B cell (primary cell): ENCODE measurements around the gene DTX3L. TPM values are rescaled to one million over a fixed set of nuclear protein-coding genes. Genes with fewer than 3 reads are reported as not detected.

Source experiments
- ATAC-seq: fragments of 200-7000 bp; cut with Tn5 transposase; one replicate; pipeline ENCODE4 v1.10.0; 2021; ENCODE audit warnings: low read depth, mild to moderate bottlenecking, moderate number of reproducible peaks, moderate library complexity
- CTCF ChIA-PET: fragments of 350-600 bp; sonication (Branson Sonifier 250); formaldehyde crosslinking; loops from one replicate; lab custom pipeline; 2021; ENCODE audit warnings: antibody characterized with exemption, inconsistent platforms; lab: Charles Lee
- POLR2A ChIA-PET: fragments of 350-600 bp; sonication (Branson Sonifier 250); formaldehyde crosslinking; loops from one replicate; lab custom pipeline; 2021; ENCODE audit warnings: antibody characterized with exemption; lab: Charles Lee
- DNase-seq: peaks from one replicate; pipeline ENCODE4 v3.0.0; 2013
- H2AFZ ChIP-seq: 2 replicates; pipeline ENCODE4 v1.6.1; 2012; ENCODE audit warnings: mild to moderate bottlenecking, low read depth, low read length; ENCODE audit not compliant: insufficient read depth, poor library complexity, severe bottlenecking
- H3K27ac ChIP-seq, 2 donors: 1 replicate in 1 of 2; 2 replicates in 1 of 2; pipeline ENCODE4 v1.5.1; 2012 to 2013; ENCODE audit warnings: low read length in 2 of 2, mild to moderate bottlenecking in 2 of 2, moderate library complexity in 1 of 2
- H3K27me3 ChIP-seq, 4 experiments: fragments of 200-600 bp in 1 of 4; sonication (generic) in 1 of 4; replicated peaks in 1 of 4; 1 replicate in 2 of 4; 2 replicates in 2 of 4; pipeline versions ENCODE4 v1.6.1 to v1.7.0; 2013 to 2016; ENCODE audit warnings: low read length in 3 of 4, mild to moderate bottlenecking in 2 of 4, mixed read lengths in 1 of 4, moderate library complexity in 1 of 4; ENCODE audit not compliant: insufficient read depth in 4 of 4, control insufficient read depth in 3 of 4; ENCODE audit errors: control extremely low read depth in 1 of 4
- H3K36me3 ChIP-seq, 2 experiments: replicated peaks in 1 of 2; 1 replicate in 1 of 2; 2 replicates in 1 of 2; pipeline versions ENCODE4 v1.6.1 to v1.7.1; 2013; ENCODE audit warnings: low read length in 1 of 2; ENCODE audit not compliant: insufficient read depth in 2 of 2, control insufficient read depth in 1 of 2; ENCODE audit errors: control extremely low read depth in 1 of 2, extremely low read depth in 1 of 2
- H3K4me1 ChIP-seq, 2 donors: fragments of 200-600 bp in 1 of 2; sonication (generic) in 1 of 2; 1 replicate in 1 of 2; 2 replicates in 1 of 2; pipeline versions ENCODE4 v1.5.1 to v1.6.1; 2013 to 2017; ENCODE audit warnings: low read length in 2 of 2; ENCODE audit not compliant: control insufficient read depth in 2 of 2, insufficient read depth in 2 of 2
- H3K4me2 ChIP-seq: replicated peaks from 2 replicates; pipeline ENCODE3; 2012; ENCODE audit warnings: mild to moderate bottlenecking, low read depth, low read length; ENCODE audit not compliant: poor library complexity, severe bottlenecking
- H3K4me3 ChIP-seq, 5 experiments: fragments of 200-600 bp in 1 of 5; sonication (generic) in 1 of 5; 1 replicate in 3 of 5; 2 replicates in 2 of 5; pipeline versions ENCODE4 v1.5.1 to v1.7.0; 2011 to 2016; ENCODE audit warnings: low read length in 4 of 5, mild to moderate bottlenecking in 4 of 5, low read depth in 2 of 5, control low read depth in 1 of 5, moderate library complexity in 1 of 5; ENCODE audit not compliant: insufficient read depth in 1 of 5; ENCODE audit errors: control extremely low read depth in 1 of 5, extremely low read depth in 1 of 5
- H3K79me2 ChIP-seq: fragments of 200-600 bp; sonication (generic); one replicate; pipeline ENCODE4 v1.6.0; 2016; ENCODE audit warnings: low read length; ENCODE audit not compliant: control insufficient read depth, insufficient read depth
- H3K9ac ChIP-seq: fragments of 200-600 bp; sonication (generic); 2 replicates; pipeline ENCODE4 v1.6.1; 2017; ENCODE audit warnings: mild to moderate bottlenecking, low read length, moderate library complexity
- H3K9me3 ChIP-seq, 3 donors: one replicate each; pipeline versions ENCODE4 v1.6.1 to v1.7.1; 2013; ENCODE audit warnings: low read length in 2 of 3; ENCODE audit not compliant: control insufficient read depth in 2 of 3, insufficient read depth in 1 of 3; ENCODE audit errors: control extremely low read depth in 1 of 3
- H4K20me1 ChIP-seq: 2 replicates; pipeline ENCODE4 v1.6.0; 2012; ENCODE audit warnings: mild to moderate bottlenecking, low read length; ENCODE audit not compliant: insufficient read depth, control insufficient read depth, poor library complexity, severe bottlenecking
- H3K27ac Mint-ChIP-seq: one replicate; pipeline ENCODE4 v1.8.0; 2021; ENCODE audit warnings: mixed read lengths
- H3K27me3 Mint-ChIP-seq: one replicate; pipeline ENCODE4 v1.8.0; 2021; ENCODE audit warnings: mixed read lengths
- H3K4me1 Mint-ChIP-seq: one replicate; pipeline ENCODE4 v1.8.0; 2021; ENCODE audit warnings: mixed read lengths
- H3K4me3 Mint-ChIP-seq: one replicate; pipeline ENCODE4 v1.8.0; 2021; ENCODE audit warnings: mixed read lengths
- H3K9me3 Mint-ChIP-seq: one replicate; pipeline ENCODE4 v1.8.0; 2022; ENCODE audit warnings: mixed read lengths; ENCODE audit not compliant: insufficient read depth
- EZH2 ChIP-seq: IDR thresholded peaks from 2 replicates; pipeline ENCODE4 v1.6.1; 2012; ENCODE audit warnings: borderline replicate concordance, low read depth, mild to moderate bottlenecking, moderate library complexity, low read length; ENCODE audit not compliant: insufficient read depth, poor library complexity, severe bottlenecking
- WGBS: methylation state at CpG from one replicate; pipeline ENCODE4 v1.1.5; 2013; ENCODE audit warnings: missing lambda C conversion rate; ENCODE audit not compliant: insufficient coverage; 5-methylcytosine and 5-hydroxymethylcytosine counted together
- intact Hi-C: fragments of 100-400 bp; cut with micrococcal nuclease; formaldehyde crosslinking; loops from one replicate; pipeline ENCODE4 v1.10.0; 2022
- polyA plus RNA-seq: library from polyadenylated mRNA; depleted of rRNA; stranded (reverse); fragments of >200 nt; gene quantifications from 2 replicates; pipeline ENCODE4 v1.2.3, GENCODE V29; 2012
- total RNA-seq, 2 donors: library from RNA; stranded (reverse); fragments of 120-200 nt in 1 of 2; gene quantifications; 1 replicate in 1 of 2; 2 replicates in 1 of 2; pipeline versions ENCODE4 v1.2.3 to v1.2.4, GENCODE V29; 2013 to 2022
- TF ChIP-seq, protein P1 (sequence below): fragments of 200-600 bp; IDR thresholded peaks from one replicate; pipeline ENCODE4 v1.8.0; 2022; ENCODE audit warnings: antibody characterized with exemption, mild to moderate bottlenecking

The DTX3L gene
- total and polyA plus RNA-seq, 2 donors (not counting 1 experiment from before 2014, with no cell fraction given): 8.1 to 41.1 TPM

DNA sequence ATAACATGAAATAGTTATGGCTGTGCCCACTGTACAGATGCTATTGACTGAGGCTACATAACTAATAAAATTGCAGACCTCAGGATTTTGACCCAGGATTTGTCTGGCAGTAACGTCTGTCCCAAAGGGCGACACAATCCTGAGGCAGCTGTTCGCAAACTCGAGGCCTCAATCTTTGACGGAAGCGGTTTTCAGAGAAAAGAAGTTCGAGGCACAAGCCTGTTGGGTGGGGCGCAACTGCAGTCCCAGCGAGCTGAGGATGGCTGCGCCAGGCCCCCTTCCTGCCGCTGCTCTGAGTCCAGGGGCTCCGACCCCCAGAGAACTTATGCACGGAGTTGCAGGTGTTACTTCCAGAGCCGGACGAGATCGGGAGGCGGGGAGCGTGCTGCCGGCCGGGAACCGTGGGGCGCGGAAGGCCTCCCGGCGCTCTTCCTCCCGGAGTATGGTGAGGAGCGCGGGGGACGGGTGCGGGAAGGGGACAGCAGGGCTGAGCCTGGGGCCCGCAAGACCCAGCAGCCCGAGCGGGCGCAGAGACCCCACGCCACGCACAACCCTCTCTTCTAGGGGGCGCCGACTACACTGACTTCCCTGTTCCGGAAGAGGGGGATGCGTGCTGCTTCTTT, 13.4 kb downstream of the DTX3L start, which contains the start of gene PARP15:
PARP15 (plus strand) TSS at position 242 of the 623 bp plus-strand sequence; CDS start at position 260, 18 bp downstream.
- Histone ChIP-seq H3K4me1 (peaks cover 50 to 63% of the 10 kb centered on the region in 2 donors), H3K27ac (peak within 1 kb of the TSS; percentile 95 to 97), H3K9me3 (peaks cover 3 to 15% (median 10%) of the 10 kb centered on the region in 3 donors), H2AFZ (peak within 1 kb of the TSS; percentile 85), H4K20me1 (no peaks in the 10 kb centered on the region), H3K4me3 (peak within 1 kb of the TSS; percentile 53 to 91 (median 88)), H3K4me2 (peak within 1 kb of the TSS; percentile 79), H3K36me3 (peaks cover 4 to 15% of the 10 kb centered on the region in 2 experiments), H3K9ac (peak within 1 kb of the TSS; percentile 96), H3K79me2 (peaks cover 83% of the 10 kb centered on the region), H3K27me3 (no peaks in the 10 kb centered on the region)
- TF ChIP-seq EZH2: no peak
- TF ChIP-seq, protein P1, sequence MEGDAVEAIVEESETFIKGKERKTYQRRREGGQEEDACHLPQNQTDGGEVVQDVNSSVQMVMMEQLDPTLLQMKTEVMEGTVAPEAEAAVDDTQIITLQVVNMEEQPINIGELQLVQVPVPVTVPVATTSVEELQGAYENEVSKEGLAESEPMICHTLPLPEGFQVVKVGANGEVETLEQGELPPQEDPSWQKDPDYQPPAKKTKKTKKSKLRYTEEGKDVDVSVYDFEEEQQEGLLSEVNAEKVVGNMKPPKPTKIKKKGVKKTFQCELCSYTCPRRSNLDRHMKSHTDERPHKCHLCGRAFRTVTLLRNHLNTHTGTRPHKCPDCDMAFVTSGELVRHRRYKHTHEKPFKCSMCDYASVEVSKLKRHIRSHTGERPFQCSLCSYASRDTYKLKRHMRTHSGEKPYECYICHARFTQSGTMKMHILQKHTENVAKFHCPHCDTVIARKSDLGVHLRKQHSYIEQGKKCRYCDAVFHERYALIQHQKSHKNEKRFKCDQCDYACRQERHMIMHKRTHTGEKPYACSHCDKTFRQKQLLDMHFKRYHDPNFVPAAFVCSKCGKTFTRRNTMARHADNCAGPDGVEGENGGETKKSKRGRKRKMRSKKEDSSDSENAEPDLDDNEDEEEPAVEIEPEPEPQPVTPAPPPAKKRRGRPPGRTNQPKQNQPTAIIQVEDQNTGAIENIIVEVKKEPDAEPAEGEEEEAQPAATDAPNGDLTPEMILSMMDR: no peak
- CTCF ChIA-PET: interaction anchor here (1.1 to 5.9 kb wide), 4 partner anchors 10 to 102 kb away, joined by 3 to 34 read pairs (median 16); partner anchors contain the start of genes DTX3L, PARP14 and PARP9
- POLR2A ChIA-PET: interaction anchor here (0.8 to 2.8 kb wide), 6 partner anchors 13 to 216 kb away, joined by 3 to 15 read pairs (median 4); partner anchors contain the start of genes DTX3L, HSPBAP1, PARP14 and PARP9
- DNase-seq: peak; percentile 68
- H3K9me3 Mint-ChIP-seq: no peaks in the 10 kb centered on the region
- intact Hi-C loops: loop anchor here (2.0 to 5.0 kb wide), 2 partner anchors 63 to 575 kb away; partner anchors contain the start of gene KPNA1
- no peak for ATAC-seq
- H3K4me3 Mint-ChIP-seq: peak within 1 kb of the TSS; percentile 100
- H3K4me1 Mint-ChIP-seq: peaks cover 76% of the 10 kb centered on the region
- WGBS: under 1% methylated on average over 36 of the region's 40 CpGs
- no peaks in the 10 kb centered on the region for H3K27me3 Mint-ChIP-seq
- H3K27ac Mint-ChIP-seq: peak within 1 kb of the TSS; percentile 100
